WTC11 (cell line): Measurements from ENCODE around the gene CDH20. TPM values are rescaled to one million over a fixed set of nuclear protein-coding genes. Genes with fewer than 3 reads are reported as not detected.

Source experiments
- ATAC-seq: fragments of 200-7000 bp; cut with Tn5 transposase; 2 replicates; pipeline ENCODE4 v1.10.0; 2021; ENCODE audit warnings: mild to moderate bottlenecking, moderate library complexity
- CTCF ChIA-PET: fragments of 300-600 bp; sonication (Branson Sonifier 250); formaldehyde crosslinking; loops from one replicate; lab custom pipeline; 2021; ENCODE audit warnings: antibody characterized with exemption; lab: Charles Lee
- POLR2A ChIA-PET: fragments of 350-600 bp; sonication (Branson Sonifier 250); formaldehyde crosslinking; loops from one replicate; lab custom pipeline; 2021; ENCODE audit warnings: antibody characterized with exemption; lab: Charles Lee
- DNase-seq: peaks from one replicate; pipeline ENCODE4 v3.0.0; 2021; ENCODE audit warnings: low spot score
- H3K27ac Mint-ChIP-seq: 2 replicates; pipeline ENCODE4 v1.8.0; 2021; ENCODE audit warnings: mixed read lengths
- H3K27me3 Mint-ChIP-seq: 2 replicates; pipeline ENCODE4 v1.8.0; 2021; ENCODE audit warnings: low read depth, mild to moderate bottlenecking, moderate library complexity, mixed read lengths
- H3K36me3 Mint-ChIP-seq: 2 replicates; pipeline ENCODE4 v1.8.0; 2021; ENCODE audit warnings: mixed read lengths
- H3K4me1 Mint-ChIP-seq: 2 replicates; pipeline ENCODE4 v1.8.0; 2022; ENCODE audit warnings: mixed read lengths
- H3K4me3 Mint-ChIP-seq: 2 replicates; pipeline ENCODE4 v1.8.0; 2021; ENCODE audit warnings: mild to moderate bottlenecking, moderate library complexity, mixed read lengths
- H3K9me3 Mint-ChIP-seq: 2 replicates; pipeline ENCODE4 v1.8.0; 2021; ENCODE audit warnings: mixed read lengths
- ATF1 ChIP-seq: sonication (generic); formaldehyde crosslinking; IDR thresholded peaks from 2 replicates; pipeline ENCODE4 v1.8.1; 2023; ENCODE audit warnings: mild to moderate bottlenecking, moderate library complexity, missing genetic modification reagents
- IRF2 ChIP-seq: sonication (generic); formaldehyde crosslinking; IDR thresholded peaks from 2 replicates; pipeline ENCODE4 v1.8.0; 2022; ENCODE audit warnings: low read depth, missing genetic modification reagents, borderline replicate concordance
- NFYB ChIP-seq: sonication (generic); formaldehyde crosslinking; conservative IDR thresholded peaks from 2 replicates; pipeline ENCODE4 v1.8.0; 2022; ENCODE audit warnings: low read depth, missing genetic modification reagents
- RELA ChIP-seq: sonication (generic); formaldehyde crosslinking; IDR thresholded peaks from 2 replicates; pipeline ENCODE4 v1.8.1; 2022; ENCODE audit warnings: missing genetic modification reagents, mild to moderate bottlenecking, borderline replicate concordance
- RORB ChIP-seq: fragments of 250-450 bp; sonication (Bioruptor Pico); IDR thresholded peaks from 2 replicates; pipeline ENCODE4 v1.9.0; 2021; ENCODE audit warnings: mild to moderate bottlenecking
- SP1 ChIP-seq: sonication (generic); formaldehyde crosslinking; conservative IDR thresholded peaks from 2 replicates; pipeline ENCODE4 v1.8.1; 2022; ENCODE audit warnings: missing genetic modification reagents
- ZBTB21 ChIP-seq: sonication (generic); formaldehyde crosslinking; IDR thresholded peaks from 2 replicates; pipeline ENCODE4 v1.8.1; 2023; ENCODE audit warnings: mild to moderate bottlenecking, missing genetic modification reagents, borderline replicate concordance
- ZNF121 ChIP-seq: sonication (generic); formaldehyde crosslinking; IDR thresholded peaks from 2 replicates; pipeline ENCODE4 v1.8.0; 2023; ENCODE audit warnings: missing genetic modification reagents
- ZNF317 ChIP-seq: sonication (generic); formaldehyde crosslinking; IDR thresholded peaks from 2 replicates; pipeline ENCODE4 v1.8.1; 2023; ENCODE audit warnings: low read depth, mild to moderate bottlenecking, moderate library complexity, missing genetic modification reagents, borderline replicate concordance
- total RNA-seq: library from RNA; stranded (reverse); gene quantifications from 3 replicates; pipeline ENCODE4 v1.2.3, GENCODE V29; 2021
- TF ChIP-seq, protein P1 (sequence below): sonication (generic); formaldehyde crosslinking; IDR thresholded peaks from 2 replicates; pipeline ENCODE4 v1.8.0; 2022; ENCODE audit warnings: mild to moderate bottlenecking, missing genetic modification reagents
- TF ChIP-seq, protein P2 (sequence below): sonication (generic); formaldehyde crosslinking; IDR thresholded peaks from 2 replicates; pipeline ENCODE4 v1.8.1; 2023; ENCODE audit warnings: mild to moderate bottlenecking, moderate library complexity, missing genetic modification reagents
- TF ChIP-seq, protein P3 (sequence below): sonication (generic); formaldehyde crosslinking; IDR thresholded peaks from 2 replicates; pipeline ENCODE4 v1.8.0; 2022; ENCODE audit warnings: mild to moderate bottlenecking, missing genetic modification reagents
- TF ChIP-seq, protein P4 (sequence below): fragments of 250-450 bp; sonication (Bioruptor Pico); IDR thresholded peaks from 2 replicates; pipeline ENCODE4 v1.8.0; 2021; ENCODE audit warnings: mild to moderate bottlenecking
- TF ChIP-seq, protein P5 (sequence below): fragments of 200-600 bp; IDR thresholded peaks from 2 replicates; pipeline ENCODE4 v1.8.0; 2022; ENCODE audit warnings: antibody characterized with exemption
- TF ChIP-seq, protein P6 (sequence below): sonication (generic); formaldehyde crosslinking; IDR thresholded peaks from 2 replicates; pipeline ENCODE4 v1.8.1; 2022; ENCODE audit warnings: mild to moderate bottlenecking, moderate library complexity, missing genetic modification reagents
- TF ChIP-seq, protein P7 (sequence below): sonication (generic); formaldehyde crosslinking; IDR thresholded peaks from 2 replicates; pipeline ENCODE4 v1.8.1; 2022; ENCODE audit warnings: low read depth, missing genetic modification reagents, borderline replicate concordance

CDH20 gene
- total RNA-seq, 1 experiment from 2014 or later: 0.39 TPM

DNA sequence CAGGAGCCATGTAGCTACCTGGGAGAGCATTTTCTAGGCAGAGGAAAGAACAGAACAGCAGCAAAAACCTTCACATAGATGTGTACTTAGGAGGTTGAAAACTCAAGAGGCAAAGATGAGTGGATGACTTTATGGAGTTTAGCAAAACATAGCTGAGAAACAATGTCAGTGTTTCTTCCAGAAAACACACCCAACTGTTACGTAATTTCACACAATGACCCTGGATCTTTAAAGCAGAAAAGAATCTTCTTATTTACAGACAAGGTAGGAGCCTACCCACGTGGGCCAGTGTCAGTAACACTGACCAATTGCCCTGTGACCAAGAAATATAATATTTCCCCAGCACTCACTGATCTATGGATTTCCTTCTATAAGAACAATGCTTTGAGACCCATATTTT, 254.6 kb downstream of the CDH20 start:
- no peak for DNase-seq
- Mint-ChIP-seq H3K4me1 (no peaks in the 10 kb centered on the region), H3K4me3 (no peak overlapping the region), H3K27ac (no peak overlapping the region), H3K9me3 (no peaks in the 10 kb centered on the region; the same call in 1 of the 2 replicates), H3K36me3 (no peaks in the 10 kb centered on the region), H3K27me3 (peaks cover 5% of the 10 kb centered on the region)
- CTCF ChIA-PET: interaction anchor here (0.9 kb wide), 1 partner anchor 19 kb away, joined by 5 read pairs; no protein-coding TSS in a partner anchor
- no peak for ATAC-seq
- no peak for TF ChIP-seq ZNF121 (CRISPR knock-in tag)
- no peak for TF ChIP-seq ZBTB21 (CRISPR knock-in tag)
- TF ChIP-seq RORB: no peak
- TF ChIP-seq, protein P1, sequence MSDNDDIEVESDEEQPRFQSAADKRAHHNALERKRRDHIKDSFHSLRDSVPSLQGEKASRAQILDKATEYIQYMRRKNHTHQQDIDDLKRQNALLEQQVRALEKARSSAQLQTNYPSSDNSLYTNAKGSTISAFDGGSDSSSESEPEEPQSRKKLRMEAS (CRISPR knock-in tag): no peak
- no peak for TF ChIP-seq ZNF317 (CRISPR knock-in tag)
- TF ChIP-seq ATF1 (CRISPR knock-in tag): no peak
- TF ChIP-seq IRF2 (CRISPR knock-in tag): no peak
- POLR2A ChIA-PET: no interaction called here

DNA sequence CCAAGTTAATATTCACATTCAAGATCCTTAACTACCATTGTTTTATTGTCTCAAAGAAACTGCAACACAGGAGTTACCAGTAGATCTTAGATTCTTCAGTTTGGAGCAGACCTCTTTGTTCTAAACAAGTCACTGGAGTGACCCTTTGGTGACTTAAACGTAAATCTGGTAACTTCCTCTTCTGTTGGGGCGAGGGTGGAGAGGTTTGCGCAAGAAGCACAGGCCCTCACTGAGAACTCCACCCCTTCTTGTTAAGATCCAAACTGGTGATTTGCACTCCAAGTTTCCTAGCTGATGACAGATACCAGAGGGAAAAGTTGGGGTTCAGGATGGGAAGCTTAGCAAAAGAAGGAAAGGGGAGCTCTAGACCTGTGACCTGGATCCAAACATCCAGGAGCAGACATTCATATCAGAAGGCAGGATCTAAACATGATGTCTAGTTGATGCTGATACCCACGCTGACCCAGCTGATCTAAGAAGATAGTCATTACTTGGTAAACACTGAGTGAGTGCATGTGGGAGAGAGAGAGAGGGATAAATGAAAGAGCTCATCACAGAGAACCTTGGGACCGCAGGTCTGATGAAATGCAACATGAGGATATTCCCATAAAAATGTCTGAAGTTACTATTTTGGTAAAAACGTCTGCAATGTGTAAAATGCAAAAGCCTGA, 256.0 kb downstream of the CDH20 start:
- no peak overlapping the region for H3K27ac Mint-ChIP-seq
- CTCF ChIA-PET: no interaction called here
- H3K4me3 Mint-ChIP-seq: no peak overlapping the region
- POLR2A ChIA-PET: no interaction called here
- ATAC-seq: no peak
- no peaks in the 10 kb centered on the region for H3K36me3 Mint-ChIP-seq
- H3K9me3 Mint-ChIP-seq: peaks cover 3% of the 10 kb centered on the region; the same call in 1 of the 2 replicates
- TF ChIP-seq, protein P2, sequence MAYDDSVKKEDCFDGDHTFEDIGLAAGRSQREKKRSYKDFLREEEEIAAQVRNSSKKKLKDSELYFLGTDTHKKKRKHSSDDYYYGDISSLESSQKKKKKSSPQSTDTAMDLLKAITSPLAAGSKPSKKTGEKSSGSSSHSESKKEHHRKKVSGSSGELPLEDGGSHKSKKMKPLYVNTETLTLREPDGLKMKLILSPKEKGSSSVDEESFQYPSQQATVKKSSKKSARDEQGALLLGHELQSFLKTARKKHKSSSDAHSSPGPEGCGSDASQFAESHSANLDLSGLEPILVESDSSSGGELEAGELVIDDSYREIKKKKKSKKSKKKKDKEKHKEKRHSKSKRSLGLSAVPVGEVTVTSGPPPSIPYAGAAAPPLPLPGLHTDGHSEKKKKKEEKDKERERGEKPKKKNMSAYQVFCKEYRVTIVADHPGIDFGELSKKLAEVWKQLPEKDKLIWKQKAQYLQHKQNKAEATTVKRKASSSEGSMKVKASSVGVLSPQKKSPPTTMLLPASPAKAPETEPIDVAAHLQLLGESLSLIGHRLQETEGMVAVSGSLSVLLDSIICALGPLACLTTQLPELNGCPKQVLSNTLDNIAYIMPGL (CRISPR knock-in tag): no peak
- TF ChIP-seq, protein P3, sequence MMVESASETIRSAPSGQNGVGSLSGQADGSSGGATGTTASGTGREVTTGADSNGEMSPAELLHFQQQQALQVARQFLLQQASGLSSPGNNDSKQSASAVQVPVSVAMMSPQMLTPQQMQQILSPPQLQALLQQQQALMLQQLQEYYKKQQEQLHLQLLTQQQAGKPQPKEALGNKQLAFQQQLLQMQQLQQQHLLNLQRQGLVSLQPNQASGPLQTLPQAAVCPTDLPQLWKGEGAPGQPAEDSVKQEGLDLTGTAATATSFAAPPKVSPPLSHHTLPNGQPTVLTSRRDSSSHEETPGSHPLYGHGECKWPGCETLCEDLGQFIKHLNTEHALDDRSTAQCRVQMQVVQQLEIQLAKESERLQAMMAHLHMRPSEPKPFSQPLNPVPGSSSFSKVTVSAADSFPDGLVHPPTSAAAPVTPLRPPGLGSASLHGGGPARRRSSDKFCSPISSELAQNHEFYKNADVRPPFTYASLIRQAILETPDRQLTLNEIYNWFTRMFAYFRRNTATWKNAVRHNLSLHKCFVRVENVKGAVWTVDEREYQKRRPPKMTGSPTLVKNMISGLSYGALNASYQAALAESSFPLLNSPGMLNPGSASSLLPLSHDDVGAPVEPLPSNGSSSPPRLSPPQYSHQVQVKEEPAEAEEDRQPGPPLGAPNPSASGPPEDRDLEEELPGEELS: no peak
- TF ChIP-seq ATF1 (CRISPR knock-in tag): no peak
- TF ChIP-seq NFYB (CRISPR knock-in tag): no peak
- TF ChIP-seq, protein P4, sequence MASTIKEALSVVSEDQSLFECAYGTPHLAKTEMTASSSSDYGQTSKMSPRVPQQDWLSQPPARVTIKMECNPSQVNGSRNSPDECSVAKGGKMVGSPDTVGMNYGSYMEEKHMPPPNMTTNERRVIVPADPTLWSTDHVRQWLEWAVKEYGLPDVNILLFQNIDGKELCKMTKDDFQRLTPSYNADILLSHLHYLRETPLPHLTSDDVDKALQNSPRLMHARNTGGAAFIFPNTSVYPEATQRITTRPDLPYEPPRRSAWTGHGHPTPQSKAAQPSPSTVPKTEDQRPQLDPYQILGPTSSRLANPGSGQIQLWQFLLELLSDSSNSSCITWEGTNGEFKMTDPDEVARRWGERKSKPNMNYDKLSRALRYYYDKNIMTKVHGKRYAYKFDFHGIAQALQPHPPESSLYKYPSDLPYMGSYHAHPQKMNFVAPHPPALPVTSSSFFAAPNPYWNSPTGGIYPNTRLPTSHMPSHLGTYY: no peak
- no peak for TF ChIP-seq ZNF121 (CRISPR knock-in tag)
- TF ChIP-seq, protein P5, sequence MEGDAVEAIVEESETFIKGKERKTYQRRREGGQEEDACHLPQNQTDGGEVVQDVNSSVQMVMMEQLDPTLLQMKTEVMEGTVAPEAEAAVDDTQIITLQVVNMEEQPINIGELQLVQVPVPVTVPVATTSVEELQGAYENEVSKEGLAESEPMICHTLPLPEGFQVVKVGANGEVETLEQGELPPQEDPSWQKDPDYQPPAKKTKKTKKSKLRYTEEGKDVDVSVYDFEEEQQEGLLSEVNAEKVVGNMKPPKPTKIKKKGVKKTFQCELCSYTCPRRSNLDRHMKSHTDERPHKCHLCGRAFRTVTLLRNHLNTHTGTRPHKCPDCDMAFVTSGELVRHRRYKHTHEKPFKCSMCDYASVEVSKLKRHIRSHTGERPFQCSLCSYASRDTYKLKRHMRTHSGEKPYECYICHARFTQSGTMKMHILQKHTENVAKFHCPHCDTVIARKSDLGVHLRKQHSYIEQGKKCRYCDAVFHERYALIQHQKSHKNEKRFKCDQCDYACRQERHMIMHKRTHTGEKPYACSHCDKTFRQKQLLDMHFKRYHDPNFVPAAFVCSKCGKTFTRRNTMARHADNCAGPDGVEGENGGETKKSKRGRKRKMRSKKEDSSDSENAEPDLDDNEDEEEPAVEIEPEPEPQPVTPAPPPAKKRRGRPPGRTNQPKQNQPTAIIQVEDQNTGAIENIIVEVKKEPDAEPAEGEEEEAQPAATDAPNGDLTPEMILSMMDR: no peak
- no peak for TF ChIP-seq SP1 (CRISPR knock-in tag)
- TF ChIP-seq, protein P6, sequence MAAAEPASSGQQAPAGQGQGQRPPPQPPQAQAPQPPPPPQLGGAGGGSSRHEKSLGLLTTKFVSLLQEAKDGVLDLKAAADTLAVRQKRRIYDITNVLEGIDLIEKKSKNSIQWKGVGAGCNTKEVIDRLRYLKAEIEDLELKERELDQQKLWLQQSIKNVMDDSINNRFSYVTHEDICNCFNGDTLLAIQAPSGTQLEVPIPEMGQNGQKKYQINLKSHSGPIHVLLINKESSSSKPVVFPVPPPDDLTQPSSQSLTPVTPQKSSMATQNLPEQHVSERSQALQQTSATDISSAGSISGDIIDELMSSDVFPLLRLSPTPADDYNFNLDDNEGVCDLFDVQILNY (CRISPR knock-in tag): no peak
- TF ChIP-seq RELA (CRISPR knock-in tag): no peak
- TF ChIP-seq, protein P7, sequence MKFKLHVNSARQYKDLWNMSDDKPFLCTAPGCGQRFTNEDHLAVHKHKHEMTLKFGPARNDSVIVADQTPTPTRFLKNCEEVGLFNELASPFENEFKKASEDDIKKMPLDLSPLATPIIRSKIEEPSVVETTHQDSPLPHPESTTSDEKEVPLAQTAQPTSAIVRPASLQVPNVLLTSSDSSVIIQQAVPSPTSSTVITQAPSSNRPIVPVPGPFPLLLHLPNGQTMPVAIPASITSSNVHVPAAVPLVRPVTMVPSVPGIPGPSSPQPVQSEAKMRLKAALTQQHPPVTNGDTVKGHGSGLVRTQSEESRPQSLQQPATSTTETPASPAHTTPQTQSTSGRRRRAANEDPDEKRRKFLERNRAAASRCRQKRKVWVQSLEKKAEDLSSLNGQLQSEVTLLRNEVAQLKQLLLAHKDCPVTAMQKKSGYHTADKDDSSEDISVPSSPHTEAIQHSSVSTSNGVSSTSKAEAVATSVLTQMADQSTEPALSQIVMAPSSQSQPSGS (CRISPR knock-in tag): no peak
- no peak for DNase-seq
- H3K27me3 Mint-ChIP-seq: no peaks in the 10 kb centered on the region; the same call in 1 of the 2 replicates
- no peaks in the 10 kb centered on the region for H3K4me1 Mint-ChIP-seq
